Vagina (tissue), 2 donors: ENCODE results near the gene CRACR2B.

Experiments used
- POLR2A ChIP-seq, 2 donors: fragments of 450-650 bp; IDR thresholded peaks; one replicate each; pipeline ENCODE4 v1.6.1; 2017; ENCODE audit warnings: antibody characterized with exemption in 2 of 2, mild to moderate bottlenecking in 2 of 2, moderate library complexity in 2 of 2
- POLR2AphosphoS5 ChIP-seq, 2 donors: sonication (generic); formaldehyde crosslinking; IDR thresholded peaks; one replicate each; pipeline ENCODE4 v1.9.0; 2017; ENCODE audit warnings: antibody characterized with exemption in 2 of 2, mild to moderate bottlenecking in 2 of 2, low read depth in 1 of 2; ENCODE audit not compliant: insufficient read depth in 1 of 2
- TF ChIP-seq, protein P1 (sequence below), 3 experiments: fragments of 450-650 bp in 2 of 3; fragments of 200-600 bp in 1 of 3; sonication (generic) in 1 of 3; IDR thresholded peaks; one replicate each; pipeline ENCODE4 v1.5.1; 2017 to 2019; ENCODE audit warnings: antibody characterized with exemption in 3 of 3, mild to moderate bottlenecking in 2 of 3, moderate library complexity in 2 of 3

GRCh38 chr11:824942-825341, 2.8 kb upstream of the CRACR2B start:
- TF ChIP-seq, protein P1, sequence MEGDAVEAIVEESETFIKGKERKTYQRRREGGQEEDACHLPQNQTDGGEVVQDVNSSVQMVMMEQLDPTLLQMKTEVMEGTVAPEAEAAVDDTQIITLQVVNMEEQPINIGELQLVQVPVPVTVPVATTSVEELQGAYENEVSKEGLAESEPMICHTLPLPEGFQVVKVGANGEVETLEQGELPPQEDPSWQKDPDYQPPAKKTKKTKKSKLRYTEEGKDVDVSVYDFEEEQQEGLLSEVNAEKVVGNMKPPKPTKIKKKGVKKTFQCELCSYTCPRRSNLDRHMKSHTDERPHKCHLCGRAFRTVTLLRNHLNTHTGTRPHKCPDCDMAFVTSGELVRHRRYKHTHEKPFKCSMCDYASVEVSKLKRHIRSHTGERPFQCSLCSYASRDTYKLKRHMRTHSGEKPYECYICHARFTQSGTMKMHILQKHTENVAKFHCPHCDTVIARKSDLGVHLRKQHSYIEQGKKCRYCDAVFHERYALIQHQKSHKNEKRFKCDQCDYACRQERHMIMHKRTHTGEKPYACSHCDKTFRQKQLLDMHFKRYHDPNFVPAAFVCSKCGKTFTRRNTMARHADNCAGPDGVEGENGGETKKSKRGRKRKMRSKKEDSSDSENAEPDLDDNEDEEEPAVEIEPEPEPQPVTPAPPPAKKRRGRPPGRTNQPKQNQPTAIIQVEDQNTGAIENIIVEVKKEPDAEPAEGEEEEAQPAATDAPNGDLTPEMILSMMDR (IDR thresholded peaks at IDR 0.05): no peak
- TF ChIP-seq POLR2A (IDR thresholded peaks at IDR 0.05) (no peak), POLR2AphosphoS5 (IDR thresholded peaks at IDR 0.05; ENCODE audit: insufficient read depth in 1 of 2, low read depth in 1 of 2) (no peak)
